ENCODE measurements around the gene STAB1.

Gene STAB1

GRCh38 chr3:52518723-52519444 is 23.7 kb downstream of the STAB1 start:
- Histone ChIP-seq H3K27me3 (replicated peaks in 2 of 5; ENCODE audit: control insufficient read depth in 4 of 5, insufficient read depth in 5 of 5, low read length in 4 of 5) (no peaks in the 10 kb centered on the region), H3K9me3 (ENCODE audit: control extremely low read depth in 1 of 5, control insufficient read depth in 4 of 5, insufficient read depth in 2 of 5, low read depth in 1 of 5, low read length in 4 of 5) (no peaks in the 10 kb centered on the region), H3K4me3 (ENCODE audit: control insufficient read depth in 1 of 7, extremely low read depth in 1 of 7, insufficient read depth in 4 of 7, low read depth in 2 of 7, low read length in 6 of 7) (no peak overlapping the region), H3K27ac (ENCODE audit: insufficient read depth in 1 of 2, low read depth in 1 of 2, low read length in 2 of 2, poor library complexity in 1 of 2, severe bottlenecking in 2 of 2) (no peak overlapping the region), H3K4me1 (ENCODE audit: control extremely low read depth in 1 of 4, control insufficient read depth in 4 of 4, insufficient read depth in 4 of 4, low read length in 3 of 4) (no peaks in the 10 kb centered on the region), H3K36me3 (ENCODE audit: control insufficient read depth in 4 of 4, insufficient read depth in 4 of 4, low read length in 3 of 4) (peaks cover 0 to 97% (median 4%) of the 10 kb centered on the region in 4 experiments)
- WGBS (ENCODE audit: insufficient coverage): 95% methylated on average over 37 of the region's 50 CpGs
- CTCF ChIA-PET: interaction anchor here (1.5 to 2.0 kb wide), 2 partner anchors 20 to 23 kb away, joined by 4 to 5 read pairs; partner anchors contain the start of gene STAB1
- POLR2A ChIA-PET: interaction anchor here (0.6 kb wide), 1 partner anchor 1000 kb away, joined by 3 read pairs; no protein-coding TSS in a partner anchor
- no peak for DNase-seq

- 97% methylated on average over 22 of the region's 22 CpGs for WGBS (ENCODE audit: insufficient coverage)
- ChIA-PET CTCF (interaction anchor here (1.5 kb wide), 1 partner anchor 20 kb away, joined by 4 read pairs; no protein-coding TSS in a partner anchor), POLR2A (interaction anchor here (0.6 kb wide), 1 partner anchor 999 kb away, joined by 3 read pairs; no protein-coding TSS in a partner anchor)
- H3K4me1 ChIP-seq (ENCODE audit: control extremely low read depth in 1 of 4, control insufficient read depth in 4 of 4, insufficient read depth in 4 of 4, low read length in 3 of 4): no peaks in the 10 kb centered on the region
- no peak for DNase-seq
- no peak overlapping the region for H3K4me3 ChIP-seq (ENCODE audit: control insufficient read depth in 1 of 7, extremely low read depth in 1 of 7, insufficient read depth in 4 of 7, low read depth in 2 of 7, low read length in 6 of 7)
- no peaks in the 10 kb centered on the region for H3K27me3 ChIP-seq (replicated peaks in 2 of 5; ENCODE audit: control insufficient read depth in 4 of 5, insufficient read depth in 5 of 5, low read length in 4 of 5)
- peaks cover 4 to 97% (median 11%) of the 10 kb centered on the region in 4 experiments for H3K36me3 ChIP-seq (ENCODE audit: control insufficient read depth in 4 of 4, insufficient read depth in 4 of 4, low read length in 3 of 4)
- no peaks in the 10 kb centered on the region for H3K9me3 ChIP-seq (ENCODE audit: control extremely low read depth in 1 of 5, control insufficient read depth in 4 of 5, insufficient read depth in 2 of 5, low read depth in 1 of 5, low read length in 4 of 5)
- no peak overlapping the region for H3K27ac ChIP-seq (ENCODE audit: insufficient read depth in 1 of 2, low read depth in 1 of 2, low read length in 2 of 2, poor library complexity in 1 of 2, severe bottlenecking in 2 of 2)
These were observed 24.5 kb downstream of the STAB1 start for GRCh38 chr3:52519445-52520140.

GRCh38 chr3:52520141-52520667 is 25.1 kb downstream of the STAB1 start:
- H3K27ac ChIP-seq (ENCODE audit: insufficient read depth in 1 of 2, low read depth in 1 of 2, low read length in 2 of 2, poor library complexity in 1 of 2, severe bottlenecking in 2 of 2): no peak overlapping the region
- no peaks in the 10 kb centered on the region for H3K4me1 ChIP-seq (ENCODE audit: control extremely low read depth in 1 of 4, control insufficient read depth in 4 of 4, insufficient read depth in 4 of 4, low read length in 3 of 4)
- ChIA-PET CTCF (no interaction called here), POLR2A (no interaction called here)
- H3K9me3 ChIP-seq (ENCODE audit: control extremely low read depth in 1 of 5, control insufficient read depth in 4 of 5, insufficient read depth in 2 of 5, low read depth in 1 of 5, low read length in 4 of 5): no peaks in the 10 kb centered on the region
- H3K27me3 ChIP-seq (replicated peaks in 2 of 5; ENCODE audit: control insufficient read depth in 4 of 5, insufficient read depth in 5 of 5, low read length in 4 of 5): no peaks in the 10 kb centered on the region
- peaks cover 5 to 96% (median 13%) of the 10 kb centered on the region in 4 experiments for H3K36me3 ChIP-seq (ENCODE audit: control insufficient read depth in 4 of 4, insufficient read depth in 4 of 4, low read length in 3 of 4)
- 97% methylated on average over 9 of the region's 14 CpGs for WGBS (ENCODE audit: insufficient coverage)
- H3K4me3 ChIP-seq (ENCODE audit: control insufficient read depth in 1 of 7, extremely low read depth in 1 of 7, insufficient read depth in 4 of 7, low read depth in 2 of 7, low read length in 6 of 7): no peak overlapping the region
- no peak for DNase-seq

- DNase-seq: no peak
- WGBS (ENCODE audit: insufficient coverage): 95% methylated on average over 18 of the region's 20 CpGs
- ChIA-PET CTCF (interaction anchor here (1.0 kb wide), 1 partner anchor 49 kb away, joined by 3 read pairs; no protein-coding TSS in a partner anchor), POLR2A (no interaction called here)
- no peak overlapping the region for H3K27ac ChIP-seq (ENCODE audit: insufficient read depth in 1 of 2, low read depth in 1 of 2, low read length in 2 of 2, poor library complexity in 1 of 2, severe bottlenecking in 2 of 2)
- no peaks in the 10 kb centered on the region for H3K27me3 ChIP-seq (replicated peaks in 2 of 5; ENCODE audit: control insufficient read depth in 4 of 5, insufficient read depth in 5 of 5, low read length in 4 of 5)
- H3K4me3 ChIP-seq (ENCODE audit: control insufficient read depth in 1 of 7, extremely low read depth in 1 of 7, insufficient read depth in 4 of 7, low read depth in 2 of 7, low read length in 6 of 7): no peak overlapping the region
- H3K36me3 ChIP-seq (ENCODE audit: control insufficient read depth in 4 of 4, insufficient read depth in 4 of 4, low read length in 3 of 4): peaks cover 8 to 96% (median 16%) of the 10 kb centered on the region in 4 experiments
- no peaks in the 10 kb centered on the region for H3K9me3 ChIP-seq (ENCODE audit: control extremely low read depth in 1 of 5, control insufficient read depth in 4 of 5, insufficient read depth in 2 of 5, low read depth in 1 of 5, low read length in 4 of 5)
- no peaks in the 10 kb centered on the region for H3K4me1 ChIP-seq (ENCODE audit: control extremely low read depth in 1 of 4, control insufficient read depth in 4 of 4, insufficient read depth in 4 of 4, low read length in 3 of 4)
These were observed 25.8 kb downstream of the STAB1 start for GRCh38 chr3:52520716-52521487.

- no peaks in the 10 kb centered on the region for H3K9me3 ChIP-seq (ENCODE audit: control extremely low read depth in 1 of 5, control insufficient read depth in 4 of 5, insufficient read depth in 2 of 5, low read depth in 1 of 5, low read length in 4 of 5)
- WGBS (ENCODE audit: insufficient coverage): 98% methylated on average over 7 of the region's 8 CpGs
- H3K4me1 ChIP-seq (ENCODE audit: control extremely low read depth in 1 of 4, control insufficient read depth in 4 of 4, insufficient read depth in 4 of 4, low read length in 3 of 4): no peaks in the 10 kb centered on the region
- no peak for DNase-seq
- H3K27ac ChIP-seq (ENCODE audit: insufficient read depth in 1 of 2, low read depth in 1 of 2, low read length in 2 of 2, poor library complexity in 1 of 2, severe bottlenecking in 2 of 2): no peak overlapping the region
- no peaks in the 10 kb centered on the region for H3K27me3 ChIP-seq (replicated peaks in 2 of 5; ENCODE audit: control insufficient read depth in 4 of 5, insufficient read depth in 5 of 5, low read length in 4 of 5)
- CTCF ChIA-PET: interaction anchor here (1.0 kb wide), 1 partner anchor 49 kb away, joined by 3 read pairs; no protein-coding TSS in a partner anchor
- POLR2A ChIA-PET: no interaction called here
- H3K36me3 ChIP-seq (ENCODE audit: control insufficient read depth in 4 of 4, insufficient read depth in 4 of 4, low read length in 3 of 4): peaks cover 8 to 95% (median 18%) of the 10 kb centered on the region in 4 experiments
- H3K4me3 ChIP-seq (ENCODE audit: control insufficient read depth in 1 of 7, extremely low read depth in 1 of 7, insufficient read depth in 4 of 7, low read depth in 2 of 7, low read length in 6 of 7): no peak overlapping the region
These were observed 26.3 kb downstream of the STAB1 start for GRCh38 chr3:52521488-52521824.

GRCh38 chr3:52521881-52522650 is 26.9 kb downstream of the STAB1 start:
- ChIA-PET POLR2A (no interaction called here), CTCF (interaction anchor here (0.8 to 1.0 kb wide), 2 partner anchors 20 to 50 kb away, joined by 3 read pairs; no protein-coding TSS in a partner anchor)

More at GRCh38 chr3:52521881-52522650, 26.9 kb downstream of the STAB1 start:
- H3K36me3 ChIP-seq (ENCODE audit: control insufficient read depth in 4 of 4, insufficient read depth in 4 of 4, low read length in 3 of 4): peaks cover 8 to 94% (median 20%) of the 10 kb centered on the region in 4 experiments
- H3K4me3 ChIP-seq (ENCODE audit: control insufficient read depth in 1 of 7, extremely low read depth in 1 of 7, insufficient read depth in 4 of 7, low read depth in 2 of 7, low read length in 6 of 7): no peak overlapping the region
- H3K4me1 ChIP-seq (ENCODE audit: control extremely low read depth in 1 of 4, control insufficient read depth in 4 of 4, insufficient read depth in 4 of 4, low read length in 3 of 4): no peaks in the 10 kb centered on the region
- H3K9me3 ChIP-seq (ENCODE audit: control extremely low read depth in 1 of 5, control insufficient read depth in 4 of 5, insufficient read depth in 2 of 5, low read depth in 1 of 5, low read length in 4 of 5): no peaks in the 10 kb centered on the region
- H3K27me3 ChIP-seq (replicated peaks in 2 of 5; ENCODE audit: control insufficient read depth in 4 of 5, insufficient read depth in 5 of 5, low read length in 4 of 5): no peaks in the 10 kb centered on the region
- DNase-seq: no peak
- WGBS (ENCODE audit: insufficient coverage): 98% methylated on average over 33 of the region's 33 CpGs
- H3K27ac ChIP-seq (ENCODE audit: insufficient read depth in 1 of 2, low read depth in 1 of 2, low read length in 2 of 2, poor library complexity in 1 of 2, severe bottlenecking in 2 of 2): no peak overlapping the region
